CD4-positive, alpha-beta T cell treated with Interleukin-1 beta for 1 hour (primary cell): ENCODE results near the gene PTX3.

Source experiments
- DNase-seq, 2 donors: peaks; one replicate each; pipeline ENCODE4 v3.0.0-alpha.2; 2020 to 2022

PTX3 gene

GRCh38 chr3:157479464-157480243 is 43.0 kb downstream of the PTX3 start:
- DNase-seq: no peak

- no peak for DNase-seq
Observed at GRCh38 chr3:157487339-157487738, 50.7 kb downstream of the PTX3 start.

- DNase-seq: no peak
Observed at GRCh38 chr3:157488144-157488543, 51.5 kb downstream of the PTX3 start.

- DNase-seq: no peak
Observed at GRCh38 chr3:157491136-157491535, 54.5 kb downstream of the PTX3 start.
